Hematopoietic multipotent progenitor cell treated with erythropoietin and hydrocortisone succinate and interleukin-3 and kit ligand, for 15 days (in vitro differentiated cells): Measurements from ENCODE around the gene ZBTB9.

Source experiments
- DNase-seq: peaks from one replicate; pipeline ENCODE4 v3.0.0-alpha.2; 2015; ENCODE audit warnings: low spot score

ZBTB9 gene

GRCh38 chr6:33454009-33454946, at the start of gene ZBTB9:
TSS of gene ZBTB9 (plus strand) at chr6:33454576. CDS start at chr6:33455101, 525 bp downstream.
- DNase-seq = peak; percentile 96

GRCh38 chr6:33404884-33405283, 49.5 kb upstream of the ZBTB9 start:
- DNase-seq = no peak

GRCh38 chr6:33405386-33405940, 48.9 kb upstream of the ZBTB9 start:
- no peak for DNase-seq

GRCh38 chr6:33406126-33406525, 48.2 kb upstream of the ZBTB9 start:
- DNase-seq = no peak

- no peak for DNase-seq
Observed at GRCh38 chr6:33407132-33407718, 47.2 kb upstream of the ZBTB9 start.

- DNase-seq = peak; percentile 96
Observed at GRCh38 chr6:33410050-33410710, 44.2 kb upstream of the ZBTB9 start.

- DNase-seq = no peak
Observed at GRCh38 chr6:33410711-33411631, 43.4 kb upstream of the ZBTB9 start, which contains the start of gene PHF1. TSS of gene PHF1 (plus strand) at chr6:33411014. CDS start at chr6:33412264, 1,250 bp downstream.

GRCh38 chr6:33411632-33412005, 42.8 kb upstream of the ZBTB9 start:
- DNase-seq = no peak

GRCh38 chr6:33412140-33413009, 42.0 kb upstream of the ZBTB9 start:
- no peak for DNase-seq

- no peak for DNase-seq
Observed at GRCh38 chr6:33413241-33414120, 40.9 kb upstream of the ZBTB9 start.

- DNase-seq = no peak
Observed at GRCh38 chr6:33414592-33415271, 39.6 kb upstream of the ZBTB9 start.

GRCh38 chr6:33415831-33416230, 38.5 kb upstream of the ZBTB9 start:
- DNase-seq = no peak

GRCh38 chr6:33416386-33417127, 37.8 kb upstream of the ZBTB9 start:
- no peak for DNase-seq

- DNase-seq = no peak
Observed at GRCh38 chr6:33417128-33417902, 37.1 kb upstream of the ZBTB9 start.

- peak; percentile 99 for DNase-seq
Observed at GRCh38 chr6:33417903-33418689, 36.3 kb upstream of the ZBTB9 start, which contains the start of gene CUTA. TSS of gene CUTA (minus strand) at chr6:33418107. CDS start at chr6:33418000, 107 bp downstream.

- DNase-seq = no peak
Observed at GRCh38 chr6:33418690-33419291, 35.6 kb upstream of the ZBTB9 start.
